Measurements from ENCODE around the gene CREB3L1. TPM values are rescaled to one million over a fixed set of nuclear protein-coding genes. Genes with fewer than 3 reads are reported as not detected.
A peak's percentile ranks its signal among the peaks of the same experiment; 100 is the strongest.

The CREB3L1 gene
- total RNA-seq, 1 experiment from 2014 or later = 3.3 TPM

DNA sequence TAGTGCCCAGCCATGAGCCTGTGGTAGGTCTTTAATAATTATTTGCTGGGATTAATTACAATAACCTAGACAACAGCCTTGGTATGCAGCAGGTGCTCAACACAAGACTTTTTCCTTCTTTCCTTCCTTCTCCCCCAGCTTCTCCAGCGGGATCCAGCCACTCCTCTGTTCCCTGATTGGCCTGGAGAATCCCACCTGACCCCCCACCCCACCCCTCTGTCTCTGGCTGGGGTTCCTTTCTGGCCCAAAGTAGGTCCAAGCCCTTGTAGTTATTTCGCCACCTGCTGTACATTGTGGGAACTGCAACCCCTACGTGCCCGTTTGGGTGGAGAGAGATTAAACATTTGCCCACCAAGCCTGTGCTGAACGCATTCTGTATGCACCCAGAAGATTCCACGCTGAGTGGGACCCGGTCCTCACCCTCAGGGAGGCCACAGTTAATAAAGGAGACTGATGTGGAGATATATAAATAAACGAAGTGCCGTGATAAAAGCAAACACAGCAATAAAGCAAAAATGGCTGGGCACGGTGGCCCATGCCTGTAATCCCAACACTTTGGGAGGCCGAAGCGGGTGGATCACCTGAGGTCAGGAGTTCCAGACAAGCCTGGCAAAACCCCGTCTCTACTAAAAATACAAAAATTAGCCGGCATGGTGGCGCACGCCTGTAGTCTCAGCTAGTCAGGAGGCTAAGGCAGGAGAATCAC lies 37.7 kb downstream of the CREB3L1 start:
- no peaks in the 10 kb centered on the region for H3K27me3 ChIP-seq (ENCODE audit: insufficient read depth, low read length)
- TF ChIP-seq, protein P1, sequence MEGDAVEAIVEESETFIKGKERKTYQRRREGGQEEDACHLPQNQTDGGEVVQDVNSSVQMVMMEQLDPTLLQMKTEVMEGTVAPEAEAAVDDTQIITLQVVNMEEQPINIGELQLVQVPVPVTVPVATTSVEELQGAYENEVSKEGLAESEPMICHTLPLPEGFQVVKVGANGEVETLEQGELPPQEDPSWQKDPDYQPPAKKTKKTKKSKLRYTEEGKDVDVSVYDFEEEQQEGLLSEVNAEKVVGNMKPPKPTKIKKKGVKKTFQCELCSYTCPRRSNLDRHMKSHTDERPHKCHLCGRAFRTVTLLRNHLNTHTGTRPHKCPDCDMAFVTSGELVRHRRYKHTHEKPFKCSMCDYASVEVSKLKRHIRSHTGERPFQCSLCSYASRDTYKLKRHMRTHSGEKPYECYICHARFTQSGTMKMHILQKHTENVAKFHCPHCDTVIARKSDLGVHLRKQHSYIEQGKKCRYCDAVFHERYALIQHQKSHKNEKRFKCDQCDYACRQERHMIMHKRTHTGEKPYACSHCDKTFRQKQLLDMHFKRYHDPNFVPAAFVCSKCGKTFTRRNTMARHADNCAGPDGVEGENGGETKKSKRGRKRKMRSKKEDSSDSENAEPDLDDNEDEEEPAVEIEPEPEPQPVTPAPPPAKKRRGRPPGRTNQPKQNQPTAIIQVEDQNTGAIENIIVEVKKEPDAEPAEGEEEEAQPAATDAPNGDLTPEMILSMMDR (conservative IDR thresholded peaks at IDR 0.05) = peak; percentile 94
- no peaks in the 10 kb centered on the region for H3K23me2 ChIP-seq (ENCODE audit: insufficient read length, low read depth, low read length, poor library complexity, severe bottlenecking)
- no peak overlapping the region for H4K91ac ChIP-seq (ENCODE audit: insufficient read length, low read depth, low read length)
- H3K4me3 Mint-ChIP-seq = no peak overlapping the region; a peak in 1 of 5 replicates
- no peak overlapping the region for H3K14ac ChIP-seq (ENCODE audit: insufficient read depth, low read length)
- peak; percentile 93 for DNase-seq
- no peaks in the 10 kb centered on the region for H3K9me3 ChIP-seq (ENCODE audit: control insufficient read depth, low read depth, low read length)
- no peak overlapping the region for H3T11ph ChIP-seq (ENCODE audit: low read length)
- H3K79me1 ChIP-seq (ENCODE audit: insufficient read depth, low read depth, low read length, poor library complexity, severe bottlenecking) = no peaks in the 10 kb centered on the region
- no peak overlapping the region for H2BK15ac ChIP-seq (ENCODE audit: low read depth, low read length)
- H3K36me3 Mint-ChIP-seq (ENCODE audit: insufficient read depth in 1 of 3, low read depth in 3 of 3) = peaks cover 0 to 4% (median 0%) of the 10 kb centered on the region in 3 experiments; a peak in 3 of 7 replicates
- no peak overlapping the region for H3K56ac ChIP-seq (ENCODE audit: insufficient read length, low read depth, low read length)
- H4K20me1 ChIP-seq (ENCODE audit: control insufficient read depth, insufficient read depth, insufficient read length) = no peaks in the 10 kb centered on the region
- H2BK120ac ChIP-seq (ENCODE audit: low read depth, low read length, poor library complexity, severe bottlenecking) = no peak overlapping the region
- no peak overlapping the region for H3K4ac ChIP-seq (ENCODE audit: low read depth, low read length)
- no peak overlapping the region for H3K27ac ChIP-seq (ENCODE audit: insufficient read length, low read depth, low read length)
- no peak overlapping the region for H3K9ac ChIP-seq (ENCODE audit: extremely low read depth, insufficient read length, low read length)
- H2BK5ac ChIP-seq (ENCODE audit: insufficient read length, low read length) = no peak overlapping the region
- H2AK5ac ChIP-seq (ENCODE audit: insufficient read length, low read length) = no peak overlapping the region
- H2BK20ac ChIP-seq (ENCODE audit: low read depth, low read length, poor library complexity, severe bottlenecking) = no peak overlapping the region
- no peak overlapping the region for H3K23ac ChIP-seq (ENCODE audit: insufficient read length, low read depth, low read length)
- no peak overlapping the region for H4K5ac ChIP-seq (ENCODE audit: insufficient read length, low read depth, low read length)
- H2AFZ ChIP-seq (ENCODE audit: low read length) = no peak overlapping the region
- H3K79me2 ChIP-seq (ENCODE audit: insufficient read depth, low read length) = no peaks in the 10 kb centered on the region
- H3K27me3 Mint-ChIP-seq (ENCODE audit: low read depth) = no peaks in the 10 kb centered on the region; the same call in 1 of the 2 replicates
- no CpG with 5 or more reads among the region's 16 CpGs for WGBS (ENCODE audit: extremely low coverage, insufficient read length, low lambda C conversion rate)
- peak overlapping the region in 1 of 3 experiments; percentile 56; a peak in 2 of 7 replicates for H3K27ac Mint-ChIP-seq
- no peak overlapping the region for H3K18ac ChIP-seq (ENCODE audit: insufficient read length, low read depth, low read length)
- H3K4me1 ChIP-seq (ENCODE audit: insufficient read depth, low read length) = no peaks in the 10 kb centered on the region
- H2BK12ac ChIP-seq (ENCODE audit: insufficient read length, low read depth, low read length) = no peak overlapping the region
- H4K8ac ChIP-seq (replicated peaks; ENCODE audit: insufficient read length, low read depth, low read length) = no peak overlapping the region
- H3K9me3 Mint-ChIP-seq = no peaks in the 10 kb centered on the region
- no peak overlapping the region for H3K4me2 ChIP-seq (ENCODE audit: insufficient read depth, insufficient read length, low read length)
- peaks cover 6 to 8% of the 10 kb centered on the region in 2 experiments; a peak in 2 of 4 replicates for H3K4me1 Mint-ChIP-seq
